ENCODE measurements around the gene C20orf173. TPM values are rescaled to one million over a fixed set of nuclear protein-coding genes. Genes with fewer than 3 reads are reported as not detected.
"Not testable (repeated sequence)": the region's sequence is repeated elsewhere in the genome, so short reads cannot be mapped to it uniquely, and the experiment has no call there.

C20orf173 gene
- total RNA-seq, 2 experiments from 2014 or later, result not detected

- Mint-ChIP-seq H3K27me3 (no peaks in the 10 kb centered on the region), H3K9me3 (no peaks in the 10 kb centered on the region), H3K4me1 (ENCODE audit: low read depth) (no peaks in the 10 kb centered on the region), H3K27ac (no peak overlapping the region), H3K36me3 (ENCODE audit: low read depth) (peaks cover 6% of the 10 kb centered on the region), H3K4me3 (no peak overlapping the region)
- ChIA-PET CTCF (no interaction called here), POLR2A (interaction anchor here (1.4 kb wide), 1 partner anchor 15 kb away, joined by 3 read pairs; no protein-coding TSS in a partner anchor)
- no peak for DNase-seq
- intact Hi-C loops (cut with micrococcal nuclease), result no loop called here
- TF ChIP-seq CTCF (IDR thresholded peaks at IDR 0.05), result no peak
- no peak for ATAC-seq
Observed at GRCh38 chr20:35559042-35559693, 29.7 kb upstream of the C20orf173 start.

- DNase-seq (no peak), ATAC-seq (no peak)
- no peak overlapping the region for H3K27ac Mint-ChIP-seq
- no peaks in the 10 kb centered on the region for H3K4me1 Mint-ChIP-seq (ENCODE audit: low read depth)
- ChIA-PET CTCF (no interaction called here), POLR2A (interaction anchor here (1.4 kb wide), 1 partner anchor 16 kb away, joined by 3 read pairs; no protein-coding TSS in a partner anchor)
- no peak for TF ChIP-seq CTCF (IDR thresholded peaks at IDR 0.05)
- peaks cover 6% of the 10 kb centered on the region for H3K36me3 Mint-ChIP-seq (ENCODE audit: low read depth)
- H3K27me3 Mint-ChIP-seq, result no peaks in the 10 kb centered on the region
- intact Hi-C loops (cut with micrococcal nuclease), result no loop called here
- no peaks in the 10 kb centered on the region for H3K9me3 Mint-ChIP-seq
- H3K4me3 Mint-ChIP-seq, result no peak overlapping the region
Observed at GRCh38 chr20:35558451-35558850, 29.0 kb upstream of the C20orf173 start.

- H3K36me3 Mint-ChIP-seq (ENCODE audit: low read depth), result peaks cover 6% of the 10 kb centered on the region
- H3K27ac Mint-ChIP-seq, result no peak overlapping the region
- H3K9me3 Mint-ChIP-seq, result no peaks in the 10 kb centered on the region
- intact Hi-C loops (cut with micrococcal nuclease), result no loop called here
- ATAC-seq (no peak), DNase-seq (no peak)
- ChIA-PET CTCF (no interaction called here), POLR2A (no interaction called here)
- H3K4me3 Mint-ChIP-seq, result no peak overlapping the region
- H3K4me1 Mint-ChIP-seq (ENCODE audit: low read depth), result no peaks in the 10 kb centered on the region
- no peaks in the 10 kb centered on the region for H3K27me3 Mint-ChIP-seq
- TF ChIP-seq CTCF (IDR thresholded peaks at IDR 0.05), result no peak
Observed at GRCh38 chr20:35556871-35557270, 27.4 kb upstream of the C20orf173 start.

DNA sequence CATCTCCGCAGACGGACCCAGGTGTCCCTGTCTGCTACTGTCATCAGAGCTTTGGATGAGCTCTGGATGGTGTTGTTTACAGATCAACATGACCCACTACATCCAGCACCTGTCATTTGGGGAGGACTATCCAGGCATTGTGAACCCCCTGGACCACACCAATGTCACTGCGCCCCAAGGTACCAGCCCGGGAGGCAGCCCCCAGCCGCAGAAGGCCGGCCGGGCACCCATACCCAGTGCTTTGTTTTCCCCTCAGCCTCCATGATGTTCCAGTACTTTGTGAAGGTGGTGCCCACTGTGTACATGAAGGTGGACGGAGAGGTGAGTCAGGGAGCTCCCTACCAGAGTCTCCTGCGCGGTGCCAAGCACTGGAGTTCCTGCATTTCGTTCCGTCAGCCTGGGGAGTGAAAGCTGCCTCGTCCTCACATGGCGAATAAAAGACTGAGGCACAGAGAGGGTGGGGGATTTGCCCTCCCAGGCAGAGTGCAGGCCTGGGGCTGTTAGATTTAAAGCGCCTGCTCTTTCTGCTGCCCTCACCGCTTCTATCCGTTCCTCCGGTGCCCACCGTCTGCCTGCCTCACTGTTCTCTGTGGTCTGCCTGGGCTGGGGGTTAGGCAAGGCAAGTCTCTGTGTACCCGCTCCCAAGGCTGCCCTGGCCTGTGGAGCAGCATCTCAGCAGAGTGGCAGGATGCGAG, 26.6 kb upstream of the C20orf173 start:
- intact Hi-C loops (cut with micrococcal nuclease), result no loop called here
- no peak overlapping the region for H3K4me3 Mint-ChIP-seq
- H3K27me3 Mint-ChIP-seq, result no peaks in the 10 kb centered on the region
- H3K4me1 Mint-ChIP-seq (ENCODE audit: low read depth), result no peaks in the 10 kb centered on the region
- no peak overlapping the region for H3K27ac Mint-ChIP-seq
- CTCF ChIA-PET, result interaction anchor here (0.9 kb wide), 2 partner anchors 11 to 93 kb away, joined by 3 read pairs; no protein-coding TSS in a partner anchor
- no peak for DNase-seq
- TF ChIP-seq CTCF (IDR thresholded peaks at IDR 0.05), result no peak
- H3K36me3 Mint-ChIP-seq (ENCODE audit: low read depth), result peaks cover 6% of the 10 kb centered on the region
- POLR2A ChIA-PET, result interaction anchor here (1.2 kb wide), 1 partner anchor 8 kb away, joined by 3 read pairs; no protein-coding TSS in a partner anchor
- ATAC-seq, result no peak
- no peaks in the 10 kb centered on the region for H3K9me3 Mint-ChIP-seq

DNA sequence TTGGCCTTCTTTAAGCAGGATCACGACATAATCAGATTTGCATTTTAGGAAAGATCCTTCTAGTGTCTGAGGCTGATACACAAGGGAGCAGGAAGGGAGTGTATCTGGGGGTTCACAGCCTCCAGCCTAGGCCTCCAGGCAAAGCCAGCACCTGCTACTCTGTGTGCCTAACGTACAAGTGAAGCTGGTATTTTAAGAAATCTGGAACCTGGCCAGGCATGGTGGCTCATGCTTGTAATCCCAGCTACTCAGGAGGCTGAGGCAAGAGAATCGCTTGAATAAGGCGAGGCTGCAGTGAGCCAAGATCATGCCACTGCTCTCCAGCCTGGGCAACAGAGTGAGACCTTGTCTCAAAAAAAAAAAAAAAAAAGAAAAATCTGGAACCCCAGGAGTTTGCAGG, 26.0 kb upstream of the C20orf173 start:
- intact Hi-C loops (cut with micrococcal nuclease); DNase-seq; H3K4me1 Mint-ChIP-seq (ENCODE audit: low read depth); H3K27ac Mint-ChIP-seq; H3K4me3 Mint-ChIP-seq; H3K9me3 Mint-ChIP-seq; H3K36me3 Mint-ChIP-seq (ENCODE audit: low read depth); H3K27me3 Mint-ChIP-seq; ATAC-seq: not testable (repeated sequence)
- CTCF ChIA-PET, result interaction anchor here (0.9 kb wide), 2 partner anchors 11 to 92 kb away, joined by 3 read pairs; no protein-coding TSS in a partner anchor
- POLR2A ChIA-PET, result interaction anchor here (1.2 kb wide), 1 partner anchor 9 kb away, joined by 3 read pairs; no protein-coding TSS in a partner anchor
